Measurements from ENCODE around the gene BCAS3.

Gene BCAS3

GRCh38 chr17:61378658-61379456 is 701.2 kb downstream of the BCAS3 start:
- no peak for ATAC-seq
- TF ChIP-seq TOX (CRISPR knock-in tag; IDR thresholded peaks at IDR 0.05; ENCODE audit: borderline replicate concordance) (no peak), ARNTL (CRISPR knock-in tag; IDR thresholded peaks at IDR 0.05; ENCODE audit: borderline replicate concordance, low read depth) (no peak), ESRRG (CRISPR knock-in tag; IDR thresholded peaks at IDR 0.05) (no peak), PPARA (CRISPR knock-in tag; IDR thresholded peaks at IDR 0.05; ENCODE audit: borderline replicate concordance) (no peak), ZFP30 (CRISPR knock-in tag; IDR thresholded peaks at IDR 0.05) (no peak), CSRNP3 (CRISPR knock-in tag; IDR thresholded peaks at IDR 0.05) (no peak), POU6F1 (CRISPR knock-in tag; IDR thresholded peaks at IDR 0.05; ENCODE audit: borderline replicate concordance, low read depth) (no peak), GLIS3 (CRISPR knock-in tag; IDR thresholded peaks at IDR 0.05) (no peak)

GRCh38 chr17:61379457-61380216 is 702.0 kb downstream of the BCAS3 start:
- TF ChIP-seq TOX (CRISPR knock-in tag; IDR thresholded peaks at IDR 0.05; ENCODE audit: borderline replicate concordance) (no peak), ZC3H10 (CRISPR knock-in tag; IDR thresholded peaks at IDR 0.05) (no peak), CSRNP3 (CRISPR knock-in tag; IDR thresholded peaks at IDR 0.05) (no peak), GLIS3 (CRISPR knock-in tag; IDR thresholded peaks at IDR 0.05) (no peak), ARNTL (CRISPR knock-in tag; IDR thresholded peaks at IDR 0.05; ENCODE audit: borderline replicate concordance, low read depth) (no peak), ZFP3 (CRISPR knock-in tag; IDR thresholded peaks at IDR 0.05) (no peak), ZNF70 (CRISPR knock-in tag; IDR thresholded peaks at IDR 0.05) (no peak), OSR1 (CRISPR knock-in tag; IDR thresholded peaks at IDR 0.05) (no peak), SNAI2 (CRISPR knock-in tag; IDR thresholded peaks at IDR 0.05) (no peak; the same call in 1 of the 2 replicates), PATZ1 (CRISPR knock-in tag; IDR thresholded peaks at IDR 0.05; ENCODE audit: borderline replicate concordance) (no peak), BACH2 (CRISPR knock-in tag; IDR thresholded peaks at IDR 0.05; ENCODE audit: borderline replicate concordance) (no peak), CSDC2 (CRISPR knock-in tag; IDR thresholded peaks at IDR 0.05) (no peak), RARB (CRISPR knock-in tag; IDR thresholded peaks at IDR 0.05) (no peak), TSHZ2 (CRISPR knock-in tag; IDR thresholded peaks at IDR 0.05) (no peak), TCF4 (CRISPR knock-in tag; IDR thresholded peaks at IDR 0.05; ENCODE audit: borderline replicate concordance) (no peak)
- ATAC-seq = no peak
